DMS 273 treated with DMSO at 0.1 percent for 48 hours (cell line): ENCODE results near the gene GOLGA1.
"Not testable (repeated sequence)": the region's sequence is repeated elsewhere in the genome, so short reads cannot be mapped to it uniquely, and the experiment has no call there.

Experiments
- DNase-seq: peaks from one replicate; lab custom pipeline; 2025; lab: John Stamatoyannopoulos, UW

The GOLGA1 gene

DNA sequence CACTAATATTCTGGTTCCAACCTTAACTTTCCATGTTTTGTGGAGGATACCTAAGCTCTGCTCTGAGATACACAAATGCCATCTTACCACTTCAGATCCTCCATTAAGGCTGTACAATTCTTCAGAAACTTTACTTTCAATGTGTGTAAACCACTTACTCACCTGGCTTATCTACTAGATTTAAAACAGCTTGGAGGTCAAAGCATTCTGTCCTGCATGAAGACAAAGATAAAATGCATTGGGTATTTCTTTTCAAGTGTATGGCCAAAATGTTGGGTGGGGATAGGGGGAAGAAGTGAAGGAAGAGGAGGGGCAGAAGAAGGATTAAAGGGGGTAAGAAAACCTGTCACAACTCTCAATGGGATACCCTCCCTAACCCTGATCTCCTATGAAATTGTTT, 939 bp downstream of the GOLGA1 start:
- no peak for DNase-seq

DNA sequence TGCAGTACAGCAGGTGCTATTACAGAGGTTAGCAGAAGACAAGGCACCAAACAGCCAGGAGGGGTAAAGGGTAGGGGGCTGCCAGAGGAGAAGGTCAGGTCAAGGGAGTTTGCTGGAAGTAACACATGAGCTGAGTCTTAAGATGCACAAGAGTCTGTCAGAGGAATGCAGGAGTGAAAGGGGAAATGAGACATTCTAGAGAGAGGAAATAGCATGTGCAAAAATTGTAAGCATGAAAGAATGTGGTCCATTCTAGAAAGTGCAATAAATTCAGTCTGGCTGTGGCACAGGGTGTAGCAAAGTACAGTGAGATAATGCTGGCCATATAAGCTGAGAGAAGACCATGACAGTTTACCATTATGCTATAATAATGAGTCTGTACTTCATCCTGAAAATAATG, 6.6 kb downstream of the GOLGA1 start:
- DNase-seq = no peak

GRCh38 chr9:124932333-124932732, 8.6 kb downstream of the GOLGA1 start:
- DNase-seq = no peak

DNA sequence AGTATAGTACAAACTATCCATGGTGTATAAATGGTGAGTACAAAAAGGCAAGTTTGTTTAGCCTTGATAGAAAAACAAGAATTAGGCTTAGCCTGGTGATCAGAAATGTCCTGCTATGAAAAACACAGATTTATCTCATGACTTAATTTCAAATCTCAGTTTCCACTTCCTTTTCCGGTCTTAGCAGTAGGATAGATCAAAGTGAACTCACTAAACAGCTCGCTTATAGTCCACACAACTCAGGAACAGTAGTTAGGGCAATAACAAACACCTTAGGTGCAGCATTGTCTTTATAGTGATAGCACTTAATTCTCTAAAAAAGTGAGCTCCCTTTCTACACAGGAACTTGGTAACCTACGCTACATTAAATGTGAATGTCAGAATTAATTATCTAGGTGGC, 11.4 kb downstream of the GOLGA1 start:
- DNase-seq = no peak

DNA sequence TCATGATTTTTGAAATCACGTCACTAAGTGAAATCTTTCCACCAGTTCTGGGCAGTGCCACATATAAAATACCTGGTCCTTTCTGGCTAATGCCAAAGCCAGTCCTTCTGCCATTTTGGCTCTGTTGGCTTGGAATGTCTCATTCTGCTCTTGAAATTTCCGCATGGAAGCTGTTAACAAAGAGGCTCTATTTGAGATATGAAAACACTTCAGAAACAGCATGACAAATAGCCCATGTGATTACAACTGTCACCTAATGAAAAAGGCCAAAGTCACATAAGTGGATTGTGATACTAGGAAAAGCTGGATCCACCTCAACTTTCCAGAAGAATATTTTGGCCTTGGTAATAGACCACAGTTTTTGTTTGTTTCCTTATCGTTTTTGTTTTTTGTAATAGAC, 12.8 kb downstream of the GOLGA1 start:
- DNase-seq = no peak

DNA sequence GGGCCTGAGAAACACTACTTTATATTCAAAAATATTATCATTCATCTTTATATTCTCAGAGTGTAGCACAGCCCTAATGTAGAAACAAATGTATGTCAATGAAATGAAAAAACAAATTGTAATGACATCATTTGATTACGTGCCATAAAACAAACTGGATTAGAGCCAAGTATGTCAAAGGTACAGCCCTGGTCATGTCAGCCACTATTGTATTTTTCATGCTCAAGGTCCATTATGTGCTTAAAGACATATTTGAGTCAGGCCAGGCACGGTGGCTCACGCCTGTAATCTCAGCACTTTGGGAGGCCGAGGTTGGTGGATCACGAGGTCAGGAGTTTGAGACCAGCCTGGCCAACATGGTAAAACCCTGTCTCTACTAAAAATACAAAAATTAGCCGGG, 20.5 kb downstream of the GOLGA1 start:
- not testable (repeated sequence) for DNase-seq

DNA sequence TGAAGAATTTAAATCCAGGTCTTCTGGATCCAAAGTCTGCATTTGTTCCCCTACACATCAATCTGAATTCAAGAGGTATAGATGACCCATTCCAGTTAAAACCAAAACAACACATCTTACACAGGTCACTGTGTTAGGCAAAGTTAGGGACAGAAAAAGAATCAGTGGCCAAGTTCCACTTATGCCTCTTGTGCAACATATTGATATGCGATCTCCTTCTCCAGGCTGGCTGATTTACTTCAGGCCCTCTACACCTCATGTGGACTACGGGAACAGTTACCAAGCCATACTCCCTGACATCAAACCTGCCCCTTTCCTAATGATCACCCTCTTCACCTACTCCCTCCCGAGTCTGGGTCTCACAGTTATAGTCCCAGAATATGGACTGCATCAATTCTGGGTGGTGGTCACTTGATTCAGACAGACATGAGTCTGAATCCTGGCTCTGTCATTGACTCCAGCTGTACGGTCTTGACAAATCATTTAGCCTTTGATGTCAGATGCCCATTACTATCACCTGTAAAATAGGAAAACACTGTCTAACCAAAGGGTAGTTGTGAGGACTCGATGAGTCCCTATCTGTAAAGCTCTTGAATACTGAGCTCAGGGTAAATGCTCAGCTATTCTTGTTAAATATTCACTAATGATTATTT, 26.0 kb downstream of the GOLGA1 start:
- no peak for DNase-seq

DNA sequence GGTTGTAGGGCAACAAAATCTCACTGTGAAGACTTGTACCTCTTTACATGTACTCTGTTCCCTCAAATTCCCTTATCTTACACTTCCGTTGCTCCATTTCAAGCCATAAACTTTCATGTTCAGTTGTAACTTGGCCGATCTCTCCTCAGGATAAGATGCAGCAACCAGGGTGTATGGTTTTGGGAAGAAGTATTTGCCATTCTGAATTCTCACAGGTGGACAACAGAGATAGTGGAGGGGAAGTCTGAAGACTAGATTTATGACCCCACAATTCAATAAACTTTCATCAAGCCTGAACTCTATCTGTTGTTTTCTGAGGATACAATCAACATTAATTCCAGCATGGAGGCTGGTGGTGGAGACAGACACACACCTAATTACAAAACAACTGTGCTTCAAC, 27.5 kb downstream of the GOLGA1 start:
- no peak for DNase-seq

GRCh38 chr9:124911766-124912165, 29.1 kb downstream of the GOLGA1 start:
- no peak for DNase-seq

DNA sequence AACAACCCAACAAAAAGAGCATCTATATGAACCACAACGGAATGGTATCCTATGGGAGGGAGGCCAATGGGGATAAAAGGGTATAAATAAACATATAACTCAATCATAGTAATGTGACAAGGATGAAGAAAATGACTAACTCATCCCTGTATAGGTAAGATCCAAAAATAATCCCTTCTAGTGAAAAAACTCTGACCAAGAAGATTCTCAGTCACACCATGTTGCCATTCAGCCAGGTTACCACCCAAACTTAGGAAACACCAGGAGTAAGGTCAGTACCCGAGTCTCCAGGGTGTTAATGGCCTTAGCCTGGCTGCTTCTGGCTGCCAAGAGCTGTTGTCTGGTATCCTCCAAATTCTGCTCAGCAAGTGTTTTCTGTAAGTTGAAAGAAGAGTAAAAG, 32.8 kb downstream of the GOLGA1 start:
- DNase-seq = no peak

GRCh38 chr9:124906966-124907365, 33.9 kb downstream of the GOLGA1 start:
- no peak for DNase-seq

DNA sequence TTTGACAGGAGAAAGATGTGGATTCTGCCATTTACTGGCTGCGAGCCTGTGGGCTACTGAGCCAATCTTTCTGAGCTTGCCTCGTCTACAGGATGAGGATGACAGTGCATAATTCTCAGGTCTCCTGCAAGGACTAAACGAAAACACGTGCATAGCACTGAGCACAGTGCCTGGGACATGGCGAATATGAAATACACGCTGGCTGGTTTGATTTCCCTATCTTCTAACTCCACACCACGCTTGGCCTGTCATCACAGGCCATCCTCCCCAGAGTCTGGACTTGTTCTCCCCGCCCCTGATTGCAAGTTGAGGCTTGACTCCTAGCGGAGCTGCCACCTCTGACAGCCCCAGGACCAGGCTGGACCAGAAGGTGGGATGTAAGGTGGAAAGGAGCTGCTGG, 41.0 kb downstream of the GOLGA1 start:
- no peak for DNase-seq

DNA sequence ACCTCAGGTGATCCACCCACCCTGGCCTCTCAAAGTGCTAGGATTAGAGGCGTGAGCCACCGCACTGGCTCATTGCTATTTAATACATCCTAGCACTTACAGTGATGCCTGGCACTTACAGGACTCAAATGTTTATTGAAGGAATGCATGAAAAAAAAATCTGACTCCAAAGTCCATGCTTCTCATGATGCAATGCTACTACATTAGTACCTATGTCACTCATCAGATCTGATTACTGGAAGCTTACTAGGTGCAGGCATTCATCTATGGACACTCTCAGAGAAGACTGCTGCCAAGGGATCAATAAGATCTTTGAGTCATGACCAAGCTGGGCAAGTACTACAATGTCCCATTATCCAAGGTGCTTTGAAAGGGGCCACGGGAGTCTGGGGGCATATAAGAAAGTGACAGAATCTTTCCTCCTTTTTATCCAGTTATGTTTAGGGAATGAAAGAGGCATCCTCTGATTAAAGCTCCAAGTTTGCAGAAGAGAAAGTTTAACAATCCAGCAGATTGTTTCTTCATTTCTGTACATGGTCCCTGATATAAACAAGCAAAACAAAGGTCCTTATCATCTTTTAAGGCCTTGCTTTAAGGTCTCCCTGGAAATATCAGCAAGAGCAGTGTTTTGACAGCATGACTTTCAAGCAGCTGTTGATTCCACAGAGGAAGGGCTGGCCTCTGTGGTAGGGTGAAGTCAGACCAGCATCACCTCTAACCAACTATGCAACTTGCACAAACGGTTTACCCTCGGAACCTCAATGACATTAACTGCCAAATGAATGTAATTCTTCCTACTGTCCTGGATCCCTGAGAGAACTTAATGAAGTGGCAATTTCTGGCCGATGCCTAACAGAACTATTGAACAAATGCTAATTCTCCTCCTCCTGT, 43.1 kb downstream of the GOLGA1 start:
- no peak for DNase-seq

GRCh38 chr9:124894741-124895170, 46.1 kb downstream of the GOLGA1 start:
- no peak for DNase-seq

DNA sequence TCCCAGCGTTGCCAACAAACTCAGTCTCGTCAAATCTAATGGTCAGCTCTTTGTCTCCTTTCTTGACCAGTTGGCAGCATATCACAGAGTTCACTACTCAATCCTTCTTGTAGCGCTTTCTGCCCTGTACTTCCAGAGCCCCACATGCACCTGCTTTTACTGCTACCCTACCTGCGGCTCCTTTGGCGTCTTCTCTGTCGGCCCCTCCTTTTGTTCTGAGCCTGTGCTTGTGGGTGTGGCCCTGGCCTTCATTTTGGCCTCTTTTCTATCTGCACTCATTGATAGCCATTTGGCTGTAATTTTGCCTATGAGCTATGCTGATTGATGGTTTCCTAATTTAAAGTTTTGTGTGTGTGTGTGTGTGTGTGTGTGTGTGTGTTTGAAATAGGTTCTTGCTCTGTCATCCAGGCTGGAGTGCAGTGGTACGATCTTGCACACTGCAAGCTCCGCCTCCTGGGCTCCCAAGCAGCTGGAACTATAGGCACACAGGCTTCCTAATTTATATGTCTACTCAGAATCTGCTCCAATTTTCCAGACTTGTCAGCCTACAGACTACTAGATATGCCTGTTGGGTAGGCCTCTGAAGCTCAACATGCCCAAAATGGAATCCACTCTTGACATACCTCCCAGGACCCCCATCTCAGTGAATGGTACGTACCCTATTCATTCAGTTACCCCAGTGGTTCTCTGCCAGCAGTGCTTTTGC, 46.7 kb downstream of the GOLGA1 start:
- DNase-seq = no peak

GRCh38 chr9:124890179-124890578, 50.7 kb downstream of the GOLGA1 start:
- no peak for DNase-seq

DNA sequence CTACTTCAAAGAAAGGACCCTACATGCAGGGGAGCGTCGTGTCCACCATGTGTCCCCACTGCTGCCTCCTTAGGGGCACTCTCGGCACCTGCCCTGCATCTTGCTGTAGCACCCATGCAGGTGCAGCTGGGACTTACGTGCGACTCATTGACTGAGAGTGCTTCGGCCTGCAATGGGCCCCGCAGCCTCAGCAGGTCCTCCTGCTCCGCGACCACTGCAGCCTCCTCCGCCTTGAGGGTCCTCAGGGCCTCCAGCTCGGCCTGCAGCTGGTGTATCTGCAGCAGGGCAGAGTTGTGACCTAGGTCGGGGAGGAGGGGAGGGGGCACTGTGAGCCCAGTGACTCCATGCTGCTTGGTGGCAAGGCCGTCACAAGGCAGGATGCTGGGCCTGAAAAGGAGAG, 51.9 kb downstream of the GOLGA1 start:
- DNase-seq = no peak

- DNase-seq = no peak
These were observed 53.1 kb downstream of the GOLGA1 start for GRCh38 chr9:124887832-124888231.

DNA sequence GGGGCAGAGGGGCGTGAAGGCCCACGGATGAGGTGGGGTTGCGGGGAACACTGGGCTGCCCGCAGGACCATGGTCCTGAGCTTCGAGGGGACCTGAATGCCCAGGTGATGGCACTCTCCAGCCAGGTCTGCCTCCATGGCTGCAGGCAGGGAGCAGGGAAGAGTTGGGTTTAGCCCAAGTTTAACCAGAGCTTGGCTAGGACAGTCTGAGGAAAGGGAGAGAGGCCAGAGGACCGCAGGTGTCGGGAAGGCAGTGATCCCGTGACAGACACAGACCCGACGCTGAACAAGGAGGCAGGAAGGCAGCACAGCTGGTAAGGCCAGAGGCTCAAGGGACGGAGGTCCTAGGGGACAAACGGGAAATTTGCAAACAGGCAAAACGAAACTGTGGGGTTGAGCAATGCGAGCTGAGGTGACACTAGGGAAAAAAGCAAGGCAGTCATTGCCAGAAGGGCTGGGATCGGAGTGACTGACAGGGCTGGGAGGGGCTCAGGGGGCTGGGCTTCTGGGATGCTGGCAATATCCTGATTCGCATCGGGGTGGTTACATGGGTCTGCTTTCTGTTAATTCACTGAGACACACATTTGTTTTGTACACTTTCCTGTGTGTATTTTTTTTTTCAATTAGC, 53.9 kb downstream of the GOLGA1 start:
- DNase-seq = no peak

GRCh38 chr9:124886461-124886860, 54.4 kb downstream of the GOLGA1 start:
- no peak for DNase-seq

DNA sequence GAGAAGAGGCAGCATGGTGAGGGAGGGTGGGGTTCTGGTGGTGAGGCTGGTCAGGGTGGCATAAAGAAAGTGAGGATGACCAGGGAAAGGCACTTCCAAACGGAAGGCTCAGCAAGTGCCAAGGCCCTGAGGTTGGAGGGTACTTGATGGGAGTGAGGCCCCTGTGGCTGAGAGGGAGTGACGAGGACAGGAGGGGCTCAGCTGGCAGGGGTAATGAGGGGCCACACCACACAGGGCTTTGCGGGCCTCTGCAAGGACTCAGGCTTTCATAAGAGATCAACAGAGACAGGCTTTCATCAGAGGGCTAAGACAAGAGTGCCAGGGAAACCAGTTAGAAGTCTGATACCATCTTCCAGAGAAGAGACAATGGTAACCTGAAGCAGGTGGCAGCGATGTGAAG, 55.3 kb downstream of the GOLGA1 start:
- DNase-seq = no peak

- DNase-seq = no peak
These were observed 56.5 kb downstream of the GOLGA1 start for GRCh38 chr9:124884376-124884775.
